Muscle layer of duodenum (tissue), 2 donors: ENCODE data around the gene DUSP28.
A peak's percentile ranks its signal among the peaks of the same experiment; 100 is the strongest.

Experiments used
- H3K27ac ChIP-seq: one replicate; pipeline ENCODE4 v1.7.0; 2013; ENCODE audit warnings: mild to moderate bottlenecking, low read length
- H3K27me3 ChIP-seq: one replicate; pipeline ENCODE4 v1.7.0; 2013; ENCODE audit warnings: low read depth, mild to moderate bottlenecking, control low read depth, low read length
- H3K36me3 ChIP-seq, 2 donors: one replicate each; pipeline ENCODE4 v1.7.0; 2013; ENCODE audit warnings: low read length in 2 of 2, control low read depth in 1 of 2, mild to moderate bottlenecking in 1 of 2; ENCODE audit not compliant: insufficient read depth in 2 of 2, control insufficient read depth in 1 of 2
- H3K4me1 ChIP-seq, 2 donors: one replicate each; pipeline ENCODE4 v1.7.0; 2013; ENCODE audit warnings: low read length in 2 of 2, mild to moderate bottlenecking in 2 of 2, control low read depth in 1 of 2, moderate library complexity in 1 of 2; ENCODE audit not compliant: insufficient read depth in 2 of 2, control insufficient read depth in 1 of 2
- H3K4me3 ChIP-seq, 2 donors: one replicate each; pipeline ENCODE4 v1.7.0; 2013; ENCODE audit warnings: low read length in 2 of 2, low read depth in 1 of 2, mild to moderate bottlenecking in 1 of 2
- H3K9me3 ChIP-seq, 2 donors: one replicate each; pipeline ENCODE4 v1.7.0; 2013; ENCODE audit warnings: low read length in 2 of 2, control low read depth in 1 of 2, mild to moderate bottlenecking in 1 of 2; ENCODE audit not compliant: control insufficient read depth in 1 of 2
- donor health status: healthy.

The DUSP28 gene

GRCh38 chr2:240585101-240585500 lies 24.9 kb downstream of the DUSP28 start:
- Histone ChIP-seq H3K27ac (peak overlapping the region; percentile 93), H3K36me3 (peaks cover 8 to 14% of the 10 kb centered on the region in 2 donors), H3K4me3 (peak overlapping the region; percentile 87 to 94), H3K4me1 (peaks cover 19 to 40% of the 10 kb centered on the region in 2 donors), H3K9me3 (no peaks in the 10 kb centered on the region), H3K27me3 (no peaks in the 10 kb centered on the region)

GRCh38 chr2:240585681-240586197 lies 25.6 kb downstream of the DUSP28 start:
- Histone ChIP-seq H3K27me3 (no peaks in the 10 kb centered on the region), H3K4me3 (peak overlapping the region; percentile 87 to 94), H3K4me1 (peaks cover 19 to 37% of the 10 kb centered on the region in 2 donors), H3K9me3 (no peaks in the 10 kb centered on the region), H3K36me3 (peaks cover 10 to 20% of the 10 kb centered on the region in 2 donors), H3K27ac (peak overlapping the region; percentile 93)

DNA sequence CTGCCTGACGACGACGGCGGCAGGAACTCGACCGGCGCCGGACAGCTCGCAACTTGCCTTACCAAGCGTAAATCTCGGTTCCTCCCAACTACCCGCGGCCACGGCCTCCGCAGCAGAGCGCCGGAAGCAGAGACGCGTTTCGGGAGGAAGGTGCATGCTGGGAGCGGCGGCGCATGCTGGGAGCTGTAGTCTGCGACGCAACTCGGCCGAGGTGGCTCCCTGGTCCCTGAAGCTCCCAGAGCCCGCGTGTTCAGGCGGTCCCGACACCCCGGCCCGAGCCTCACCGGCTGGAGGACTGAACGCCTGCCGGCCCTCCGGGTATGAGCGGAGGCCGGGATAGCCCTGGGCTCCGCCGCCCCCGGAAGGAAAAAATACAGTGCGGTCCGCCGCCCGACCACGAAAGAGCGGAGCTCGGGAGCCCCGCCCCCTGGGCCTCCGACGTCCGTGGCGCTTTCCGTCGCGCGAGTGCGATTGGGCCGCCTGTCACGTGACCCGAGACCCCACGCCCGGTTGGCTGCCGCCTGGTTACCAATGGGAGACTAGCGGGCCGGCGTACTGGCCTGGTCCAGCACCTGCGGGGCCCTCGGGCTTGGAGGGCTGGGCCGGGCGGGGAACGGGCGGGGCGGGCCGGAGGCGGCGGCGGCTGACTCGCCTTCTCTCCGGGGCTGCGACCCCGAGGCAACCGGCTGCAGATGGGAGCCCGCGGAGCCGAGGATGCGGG lies 26.2 kb downstream of the DUSP28 start, which contains the start of gene CAPN10:
CAPN10 (plus strand) TSS at position 537 of the 721 bp plus-strand sequence; CDS start at position 715, 178 bp downstream.
- no peaks in the 10 kb centered on the region for H3K27me3 ChIP-seq
- peaks cover 16 to 25% of the 10 kb centered on the region in 2 donors for H3K36me3 ChIP-seq
- H3K4me1 ChIP-seq: peaks cover 19 to 37% of the 10 kb centered on the region in 2 donors
- peak within 1 kb of the TSS; percentile 87 to 94 for H3K4me3 ChIP-seq
- H3K9me3 ChIP-seq: no peaks in the 10 kb centered on the region
- H3K27ac ChIP-seq: peak within 1 kb of the TSS; percentile 93

- no peaks in the 10 kb centered on the region for H3K9me3 ChIP-seq
- H3K27ac ChIP-seq: no peak overlapping the region
- peaks cover 18 to 33% of the 10 kb centered on the region in 2 donors for H3K36me3 ChIP-seq
- no peaks in the 10 kb centered on the region for H3K27me3 ChIP-seq
- H3K4me3 ChIP-seq: peak overlapping the region; percentile 87 to 94
- H3K4me1 ChIP-seq: peaks cover 19 to 37% of the 10 kb centered on the region in 2 donors
Observed at GRCh38 chr2:240586919-240587800, 27.0 kb downstream of the DUSP28 start.

DNA sequence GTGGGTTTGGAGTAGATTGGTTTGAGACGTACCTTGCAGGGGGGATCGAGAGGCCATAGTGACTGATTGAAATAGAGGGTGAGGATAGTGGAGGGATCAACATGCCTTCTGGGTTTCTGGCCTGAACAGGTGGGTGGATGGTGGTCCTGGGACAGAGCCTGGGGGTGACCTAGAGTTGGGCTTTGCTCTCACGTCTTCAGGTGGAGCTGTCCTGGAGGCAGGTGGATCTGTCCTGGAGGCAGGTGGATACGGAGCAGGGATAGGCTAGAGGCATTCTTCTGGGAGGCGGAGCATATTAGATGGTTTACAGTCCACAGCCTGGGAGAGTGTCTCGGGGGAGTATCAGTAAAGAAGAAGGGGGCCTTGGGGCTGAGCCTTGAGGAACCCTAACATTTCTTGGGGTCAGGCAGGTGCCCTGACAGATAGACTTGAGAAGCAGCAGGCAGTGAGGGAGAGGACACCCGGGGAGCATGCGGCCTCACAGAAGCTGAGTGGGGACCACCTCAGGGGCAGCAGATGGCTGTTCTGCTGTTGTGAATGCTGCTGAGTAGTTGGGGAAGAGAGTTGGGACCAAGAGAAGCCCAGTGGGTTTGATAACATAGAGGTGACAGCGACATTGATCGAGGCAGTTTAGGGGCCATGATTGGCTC lies 28.0 kb downstream of the DUSP28 start:
- no peaks in the 10 kb centered on the region for H3K27me3 ChIP-seq
- H3K4me3 ChIP-seq: peak overlapping the region; percentile 87 to 94
- peaks cover 18 to 38% of the 10 kb centered on the region in 2 donors for H3K36me3 ChIP-seq
- no peak overlapping the region for H3K27ac ChIP-seq
- peaks cover 19 to 37% of the 10 kb centered on the region in 2 donors for H3K4me1 ChIP-seq
- no peaks in the 10 kb centered on the region for H3K9me3 ChIP-seq

GRCh38 chr2:240588669-240589068 lies 28.5 kb downstream of the DUSP28 start:
- peaks cover 19 to 37% of the 10 kb centered on the region in 2 donors for H3K4me1 ChIP-seq
- H3K36me3 ChIP-seq: peaks cover 18 to 43% of the 10 kb centered on the region in 2 donors

DNA sequence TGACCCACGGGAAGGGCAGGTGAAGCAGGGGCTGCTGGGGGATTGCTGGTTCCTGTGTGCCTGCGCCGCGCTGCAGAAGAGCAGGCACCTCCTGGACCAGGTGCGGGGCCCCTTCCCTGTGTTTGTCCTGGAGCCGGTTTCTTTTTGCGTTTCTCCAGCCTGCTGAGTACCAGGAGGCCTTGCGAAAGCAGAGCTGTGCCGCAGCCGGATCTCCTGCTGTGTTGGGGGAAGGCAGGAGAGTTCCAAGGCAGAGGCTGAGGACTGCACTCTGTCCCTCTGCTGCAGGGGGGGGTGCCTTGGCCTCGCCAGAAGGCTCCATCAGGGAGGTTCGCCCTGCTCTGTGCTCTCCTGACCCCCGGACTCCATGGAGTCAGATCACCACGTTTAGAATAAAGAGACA lies 29.2 kb downstream of the DUSP28 start:
- Histone ChIP-seq H3K27me3 (no peaks in the 10 kb centered on the region), H3K4me3 (no peak overlapping the region), H3K4me1 (peaks cover 19 to 34% of the 10 kb centered on the region in 2 donors), H3K9me3 (no peaks in the 10 kb centered on the region), H3K36me3 (peaks cover 18 to 44% of the 10 kb centered on the region in 2 donors), H3K27ac (no peak overlapping the region)

More at GRCh38 chr2:240588669-240589068, 28.5 kb downstream of the DUSP28 start:
- Histone ChIP-seq H3K9me3 (no peaks in the 10 kb centered on the region), H3K27me3 (no peaks in the 10 kb centered on the region), H3K27ac (no peak overlapping the region), H3K4me3 (no peak overlapping the region)

- H3K4me1 ChIP-seq: peaks cover 14 to 27% of the 10 kb centered on the region in 2 donors
- no peak overlapping the region for H3K27ac ChIP-seq
- no peaks in the 10 kb centered on the region for H3K9me3 ChIP-seq
- H3K4me3 ChIP-seq: no peak overlapping the region
- no peaks in the 10 kb centered on the region for H3K27me3 ChIP-seq
- peaks cover 14 to 45% of the 10 kb centered on the region in 2 donors for H3K36me3 ChIP-seq
Observed at GRCh38 chr2:240589850-240590525, 29.8 kb downstream of the DUSP28 start.

DNA sequence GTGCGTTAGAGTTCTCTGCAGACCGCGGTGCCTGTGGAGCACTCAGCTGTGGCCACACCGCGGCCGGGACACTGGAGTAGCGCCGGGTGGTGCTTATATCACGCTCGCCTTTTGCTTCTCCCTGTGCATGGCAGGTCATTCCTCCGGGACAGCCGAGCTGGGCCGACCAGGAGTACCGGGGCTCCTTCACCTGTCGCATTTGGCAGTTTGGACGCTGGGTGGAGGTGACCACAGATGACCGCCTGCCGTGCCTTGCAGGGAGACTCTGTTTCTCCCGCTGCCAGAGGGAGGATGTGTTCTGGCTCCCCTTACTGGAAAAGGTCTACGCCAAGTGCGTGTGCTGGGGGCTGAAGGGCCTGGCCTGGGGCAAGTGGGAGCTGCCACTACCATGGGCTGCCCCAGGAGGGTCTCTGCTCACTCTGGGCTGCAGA lies 30.5 kb downstream of the DUSP28 start:
- Histone ChIP-seq H3K4me1 (peaks cover 7 to 20% of the 10 kb centered on the region in 2 donors), H3K36me3 (peaks cover 13 to 49% of the 10 kb centered on the region in 2 donors)

DNA sequence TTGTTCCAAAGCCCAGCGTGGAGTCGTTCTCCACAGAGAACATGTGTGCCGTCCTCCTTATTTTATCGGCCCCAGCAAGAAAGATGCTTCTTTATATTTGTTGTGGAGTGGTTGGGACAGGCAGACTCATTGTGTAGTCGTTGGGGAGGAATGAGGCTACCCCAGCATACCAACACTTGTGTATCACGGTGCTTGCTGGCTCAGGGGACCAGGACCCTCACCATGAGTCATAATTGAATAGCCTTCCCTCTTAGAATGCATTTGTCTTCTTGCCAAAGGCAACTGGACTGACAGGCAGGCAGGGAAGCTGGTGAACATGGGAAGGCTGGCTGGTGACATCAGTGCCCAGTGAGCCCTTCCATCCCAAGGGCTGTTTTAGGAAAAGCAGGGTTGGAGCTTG lies 31.1 kb downstream of the DUSP28 start:
- Histone ChIP-seq H3K27ac (no peak overlapping the region), H3K27me3 (no peaks in the 10 kb centered on the region), H3K4me1 (peaks cover 7 to 20% of the 10 kb centered on the region in 2 donors), H3K36me3 (peaks cover 13 to 54% of the 10 kb centered on the region in 2 donors), H3K9me3 (no peaks in the 10 kb centered on the region), H3K4me3 (no peak overlapping the region)

More for the DNA sequence above, 30.5 kb downstream of the DUSP28 start:
- Histone ChIP-seq H3K27ac (no peak overlapping the region), H3K4me3 (no peak overlapping the region), H3K27me3 (no peaks in the 10 kb centered on the region), H3K9me3 (no peaks in the 10 kb centered on the region)
